Stimulated activated CD8-positive, alpha-beta memory T cell treated with anti-CD3 and anti-CD28 coated beads, Interleukin-2, amount 100 ng/mL, for 1 hour (primary cell): ENCODE data around the gene HIVEP3.

Experiments
- DNase-seq, 2 donors: peaks; one replicate each; pipeline ENCODE4 v3.0.0-alpha.2; 2020; ENCODE audit warnings: low read depth in 2 of 2

HIVEP3 gene

DNA sequence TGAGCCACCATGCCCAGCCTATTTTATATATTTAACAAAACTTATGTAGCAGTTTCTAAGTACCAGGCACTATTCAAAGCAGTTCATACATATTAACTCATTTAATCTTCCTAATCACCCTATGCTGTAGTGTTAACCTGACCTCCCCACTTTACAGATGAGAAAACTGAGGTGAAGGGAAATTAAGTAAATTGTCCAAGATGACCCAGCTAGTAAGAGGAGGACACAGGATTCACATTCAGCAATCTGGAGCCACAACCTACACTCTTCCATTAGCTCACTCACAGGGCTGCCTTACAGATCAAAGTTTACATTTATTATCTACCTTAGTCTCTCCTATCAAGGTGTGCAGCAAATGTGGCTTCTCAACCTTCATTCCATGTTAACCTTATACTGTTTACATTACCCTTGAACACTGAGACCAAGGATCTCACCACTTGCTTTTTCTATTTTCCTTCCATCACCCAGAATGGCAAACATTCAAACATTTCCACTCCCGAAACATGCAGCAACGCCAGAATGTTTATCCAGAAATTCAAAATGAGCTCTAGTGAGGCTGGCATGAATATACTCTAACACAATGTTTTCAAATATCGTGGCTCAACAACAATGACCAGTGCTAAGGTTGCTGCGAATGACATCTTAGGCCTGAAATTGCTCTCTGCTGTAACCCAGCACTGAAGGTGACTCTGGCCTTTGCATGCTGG lies 24.5 kb downstream of the HIVEP3 start:
- DNase-seq = no peak

DNA sequence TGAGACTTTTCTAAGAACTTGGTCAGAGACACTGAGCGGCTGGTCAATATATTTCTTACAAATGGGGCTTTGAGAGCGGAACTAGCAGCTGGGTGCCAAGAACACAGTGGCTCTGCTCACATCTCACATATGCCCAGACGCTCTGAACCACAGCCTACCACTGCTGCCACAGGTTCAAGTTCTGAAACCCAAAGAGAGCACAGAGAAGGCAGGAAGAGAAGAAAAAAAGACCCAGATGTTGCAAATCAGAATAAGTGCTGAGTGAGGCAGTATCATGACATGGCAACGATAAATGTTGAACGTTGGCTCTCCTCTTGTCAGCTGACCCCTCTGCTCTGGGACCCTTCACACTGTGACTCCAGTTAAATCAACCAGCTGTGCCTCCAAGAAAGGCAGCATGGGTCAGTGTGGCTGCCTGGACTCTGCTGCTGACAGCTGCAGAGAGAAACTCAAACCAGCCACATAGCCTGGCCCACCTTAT lies 26.4 kb downstream of the HIVEP3 start:
- no peak for DNase-seq

DNA sequence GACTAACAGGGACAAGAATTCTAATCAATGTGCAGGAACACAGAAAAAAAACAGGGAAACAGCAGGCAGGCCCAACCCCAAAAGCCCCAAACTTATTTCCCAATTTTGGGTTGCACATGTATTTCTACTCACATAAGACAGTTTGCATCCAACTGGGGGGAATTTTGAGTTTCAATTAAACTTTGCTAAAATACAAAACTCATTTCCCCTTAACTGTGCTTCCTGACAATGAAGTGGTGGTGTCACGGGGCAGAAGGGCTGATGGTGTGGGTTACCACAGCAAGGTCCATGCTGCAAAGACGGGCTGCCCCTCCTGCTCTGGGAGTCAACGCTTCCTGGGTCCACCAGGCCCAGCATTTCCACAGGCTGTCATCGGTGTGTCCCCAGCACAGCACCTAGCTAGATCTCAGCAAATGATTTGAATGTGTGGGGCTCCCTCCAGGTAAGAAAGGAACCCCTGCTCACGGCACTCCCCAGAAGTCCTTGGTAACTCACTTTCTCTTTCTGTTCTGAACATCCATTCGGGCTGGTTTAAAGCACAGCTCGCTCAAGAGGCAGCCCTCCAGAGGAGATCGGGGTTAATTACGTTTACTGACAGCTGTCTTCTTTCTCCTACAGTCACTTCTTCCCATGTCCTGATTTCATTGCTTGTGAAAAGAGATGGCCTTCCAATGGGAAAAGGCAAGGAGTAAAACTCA lies 27.4 kb downstream of the HIVEP3 start:
- peak; percentile 20 to 25 for DNase-seq

DNA sequence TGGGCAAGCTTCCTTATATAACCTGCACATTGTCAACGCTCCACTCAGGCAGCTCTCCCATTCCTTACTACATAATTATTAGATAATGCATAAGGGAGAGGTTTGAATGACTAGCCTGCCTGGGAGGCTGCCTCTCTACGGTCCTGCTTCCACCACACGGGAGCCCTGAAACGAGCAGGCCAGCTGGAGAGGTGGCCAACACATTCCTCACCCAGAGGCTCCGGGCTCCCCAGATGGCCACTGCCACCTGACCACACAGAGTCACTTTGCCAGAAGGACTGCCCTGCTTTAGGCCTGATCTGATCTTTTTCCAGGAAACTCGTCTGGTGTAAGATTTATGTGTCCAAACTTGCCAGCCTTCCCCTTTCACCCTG lies 27.9 kb downstream of the HIVEP3 start:
- no peak for DNase-seq

DNA sequence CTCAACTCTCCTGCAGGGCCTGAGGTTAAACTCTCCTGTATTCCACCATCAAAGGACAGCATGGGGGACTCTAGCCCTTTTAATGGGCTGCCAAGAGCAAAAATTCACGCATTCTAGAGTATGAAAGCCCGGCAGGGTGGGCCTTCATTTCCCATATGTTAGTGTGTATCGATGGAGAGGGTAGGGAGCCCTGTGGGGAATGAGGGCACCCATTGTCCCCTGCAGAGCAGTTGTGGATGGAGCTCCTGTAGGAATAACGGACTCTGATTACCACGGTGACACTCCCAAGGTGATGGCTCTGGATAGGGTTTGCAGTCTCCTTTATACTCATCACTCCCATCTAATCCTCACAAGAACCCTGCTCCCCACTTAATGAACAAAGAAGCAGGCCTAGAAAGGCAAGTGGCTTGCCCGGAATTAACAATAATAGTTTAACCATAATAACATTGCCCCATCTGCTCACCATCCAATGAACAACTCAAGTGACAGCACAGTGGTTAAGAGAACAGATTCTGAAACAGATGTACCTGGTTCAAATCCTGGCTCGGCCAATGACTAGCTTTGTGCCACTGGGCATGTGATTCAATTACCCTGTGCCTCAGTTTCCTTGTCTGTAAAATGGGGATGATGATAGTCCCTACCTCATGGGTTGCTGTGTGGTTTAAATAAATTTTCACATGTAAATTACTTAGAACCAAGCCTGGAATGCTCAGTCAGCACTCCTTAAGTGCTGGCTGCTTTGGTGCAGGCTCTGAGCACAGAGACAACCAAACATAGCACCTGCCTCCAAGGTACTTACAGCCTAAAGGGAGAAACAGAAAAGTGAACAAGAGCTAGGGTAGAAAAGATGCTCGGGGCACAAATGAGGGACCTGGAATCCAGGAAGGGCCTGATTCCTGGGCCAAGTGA lies 29.0 kb downstream of the HIVEP3 start:
- no peak for DNase-seq

DNA sequence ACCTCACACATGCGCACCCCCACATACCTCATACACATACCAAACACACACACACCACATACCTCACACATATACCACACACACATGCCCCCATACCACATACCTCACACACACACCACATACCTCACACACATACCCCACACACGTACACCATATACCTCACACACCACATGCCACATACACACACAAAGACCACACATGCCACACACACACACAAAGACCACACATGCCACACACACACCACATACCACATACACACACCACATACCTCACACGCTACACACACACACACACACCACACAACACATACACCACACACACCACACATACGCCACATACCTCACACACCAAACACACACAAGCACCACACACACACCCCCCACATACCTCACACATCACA lies 30.0 kb downstream of the HIVEP3 start:
- no peak for DNase-seq

DNA sequence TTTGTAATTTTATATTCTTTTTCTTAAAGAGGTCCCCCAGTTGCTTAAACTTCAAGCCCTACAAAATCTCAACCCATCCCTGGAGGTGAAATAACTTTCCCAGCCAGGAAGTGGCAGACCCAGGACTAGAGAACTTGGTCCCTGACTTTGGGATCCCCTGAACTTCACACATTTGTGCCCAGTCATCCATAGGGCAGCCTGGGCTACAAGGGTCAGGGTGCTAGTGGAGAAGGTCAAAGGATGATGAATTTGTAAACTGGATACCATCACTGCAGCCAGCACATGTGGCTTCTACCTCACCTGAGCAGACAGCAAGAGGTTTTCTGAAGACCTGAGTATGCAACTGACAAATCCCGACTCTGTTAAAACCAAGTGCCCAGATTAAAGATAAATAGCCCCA lies 31.4 kb downstream of the HIVEP3 start:
- no peak for DNase-seq

DNA sequence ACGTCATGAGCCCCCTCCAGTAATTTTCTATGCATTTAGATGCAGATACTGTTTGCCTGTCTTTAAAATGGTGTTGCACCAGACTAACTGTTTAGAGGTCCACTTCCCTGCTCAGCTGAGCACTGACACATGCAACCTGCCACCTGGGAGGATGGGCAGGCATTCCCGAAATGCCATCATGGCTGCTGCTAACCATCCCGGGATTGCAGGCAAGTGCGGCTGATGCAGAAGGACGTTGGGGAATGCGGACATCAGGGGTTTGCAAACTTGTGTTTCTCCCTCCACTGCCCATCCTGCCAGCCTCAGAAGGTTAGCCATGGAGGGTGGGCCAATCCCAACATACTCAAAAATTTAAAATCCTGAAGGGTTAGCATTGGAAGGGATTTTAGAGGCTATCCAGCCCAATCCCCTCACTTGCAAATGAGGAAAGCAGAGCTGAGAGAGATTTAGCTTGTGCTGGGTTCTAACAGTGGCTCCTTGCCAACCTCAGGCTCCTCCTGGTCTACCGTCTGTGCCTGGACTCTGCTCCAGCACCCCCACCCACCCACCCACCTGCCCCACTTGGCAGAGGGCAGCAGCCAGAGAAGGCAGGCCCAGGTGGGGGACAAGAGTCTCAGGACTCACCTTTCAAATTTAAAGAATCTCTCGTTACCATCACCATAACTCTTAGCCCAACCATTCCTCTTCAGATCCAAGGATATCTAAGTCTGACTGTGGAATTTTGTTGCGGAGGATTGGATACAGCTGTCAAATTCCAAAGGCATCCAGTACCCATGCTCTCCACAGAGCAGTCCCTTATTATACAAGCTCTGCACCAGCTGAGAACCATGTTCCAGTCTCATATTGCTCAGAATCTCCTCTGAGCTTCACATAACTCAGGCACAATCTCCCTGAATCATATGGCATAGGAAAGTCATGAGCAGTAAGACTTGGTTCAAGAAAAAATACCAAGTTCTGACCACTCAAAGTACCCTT lies 34.2 kb downstream of the HIVEP3 start:
- DNase-seq = no peak

DNA sequence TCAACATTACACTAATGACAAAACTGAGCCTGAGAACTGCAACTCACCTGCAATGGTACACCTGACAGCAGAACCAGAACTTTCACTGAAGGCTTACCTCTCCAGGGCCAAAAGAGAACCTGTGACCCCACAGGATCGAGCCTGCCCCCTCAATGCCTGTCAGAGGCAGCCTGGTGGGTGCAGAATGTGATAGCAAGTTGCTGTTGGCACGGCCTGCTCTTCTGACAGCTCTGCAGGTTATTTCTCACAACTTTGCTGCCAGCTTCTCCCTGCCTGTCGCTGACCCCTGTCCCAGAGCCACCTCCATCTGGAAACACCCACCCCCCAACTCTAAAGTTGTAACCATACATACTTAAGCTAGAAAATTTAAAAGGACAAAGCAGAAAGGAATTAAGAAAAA lies 35.2 kb downstream of the HIVEP3 start:
- no peak for DNase-seq

DNA sequence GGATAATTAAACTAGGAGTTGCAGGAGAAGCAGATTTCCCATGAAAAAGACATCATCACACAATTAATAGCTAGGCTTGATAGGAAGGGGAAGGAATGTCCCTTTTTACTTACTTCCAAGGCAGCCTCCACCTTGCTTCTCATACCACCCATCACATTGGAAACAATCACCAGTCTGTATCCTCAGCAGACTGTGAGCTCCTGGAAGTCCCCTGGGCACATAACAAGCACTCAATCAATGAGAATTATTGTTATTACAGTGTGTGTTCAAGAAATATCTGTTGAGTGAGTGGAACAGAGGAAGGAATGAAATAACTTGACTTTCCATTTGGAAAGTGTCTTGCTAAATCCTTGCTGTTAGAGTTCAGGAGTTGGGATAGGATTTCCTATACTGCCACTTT lies 36.2 kb downstream of the HIVEP3 start:
- DNase-seq = no peak

DNA sequence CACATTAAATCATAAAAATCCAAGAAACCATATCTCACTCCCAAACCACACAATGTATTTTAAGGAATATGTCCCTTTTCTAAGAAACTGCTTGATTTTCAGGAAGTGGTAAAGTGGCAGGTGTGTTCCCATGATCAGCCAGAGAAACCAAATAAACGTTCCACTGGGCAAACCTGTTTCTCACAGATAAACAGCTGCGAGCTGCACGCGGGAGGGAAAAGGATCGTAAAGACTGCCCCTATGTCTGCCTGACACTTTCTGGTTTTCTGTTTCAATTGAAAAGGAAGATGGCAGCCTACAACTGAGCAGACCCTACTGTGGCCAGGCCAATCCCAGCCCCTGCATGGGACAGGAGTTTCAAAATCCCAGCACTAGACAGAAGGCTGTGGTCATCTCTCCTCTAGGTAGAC lies 36.6 kb downstream of the HIVEP3 start:
- DNase-seq = no peak

DNA sequence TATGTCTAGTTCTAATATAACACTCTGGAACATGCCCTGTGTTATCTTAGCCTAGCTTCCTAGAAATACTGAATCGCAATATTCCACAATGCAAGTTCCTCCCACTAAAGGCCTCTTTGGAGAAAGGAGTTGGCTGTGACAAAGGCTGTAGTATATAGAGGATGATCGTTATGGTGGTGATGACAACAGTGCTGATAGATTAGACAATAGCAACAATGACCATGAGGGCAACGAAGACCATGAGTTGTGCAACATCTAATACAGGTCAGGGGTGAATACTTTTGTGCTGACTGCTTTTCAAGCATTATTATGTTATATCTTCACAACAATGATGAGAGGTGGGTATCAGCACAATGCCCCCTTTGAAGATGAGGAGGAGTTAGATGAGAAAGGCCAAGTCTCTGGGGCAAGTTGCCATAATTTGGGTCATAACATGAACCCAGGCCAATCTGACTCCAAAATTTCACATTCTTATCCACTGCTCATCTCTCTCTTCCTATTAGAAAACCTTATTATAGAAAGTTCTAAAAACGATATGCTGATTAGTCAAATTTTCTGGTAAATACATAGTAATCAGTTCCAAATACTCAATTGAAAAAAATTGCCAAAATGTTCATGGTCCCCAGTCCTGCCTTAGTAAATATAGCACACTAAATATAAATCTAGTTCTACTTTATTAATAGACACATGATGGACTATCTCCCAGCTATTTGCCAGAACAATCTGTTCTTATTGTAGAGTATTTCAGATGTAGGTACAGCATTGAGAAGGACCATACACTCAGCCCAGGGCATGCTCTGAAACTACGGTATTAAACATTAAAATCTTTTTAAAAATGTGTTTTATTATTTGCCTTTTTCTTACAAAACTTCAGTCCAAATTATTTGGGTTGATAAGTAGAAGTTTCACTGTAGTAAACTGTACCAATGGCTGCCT lies 37.5 kb downstream of the HIVEP3 start:
- no peak for DNase-seq

DNA sequence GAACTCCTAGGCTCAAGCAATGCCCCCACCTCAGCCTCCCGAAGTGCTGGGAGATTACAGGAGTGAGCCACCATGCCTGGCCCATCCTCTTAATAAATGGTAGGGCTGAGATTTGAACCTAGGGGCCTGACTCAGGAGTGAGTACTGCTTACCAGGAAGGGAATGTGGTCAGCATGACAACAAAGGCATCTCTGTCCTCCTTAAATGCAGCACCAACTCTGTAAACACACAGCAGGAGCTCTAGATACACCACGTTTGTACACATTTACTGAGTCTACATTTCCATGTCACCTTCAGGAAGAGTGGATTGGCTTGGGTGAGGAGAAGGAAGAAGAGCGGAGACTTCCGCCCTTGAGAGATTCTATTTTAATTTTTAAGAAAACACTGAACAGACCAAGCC lies 38.5 kb downstream of the HIVEP3 start:
- no peak for DNase-seq

DNA sequence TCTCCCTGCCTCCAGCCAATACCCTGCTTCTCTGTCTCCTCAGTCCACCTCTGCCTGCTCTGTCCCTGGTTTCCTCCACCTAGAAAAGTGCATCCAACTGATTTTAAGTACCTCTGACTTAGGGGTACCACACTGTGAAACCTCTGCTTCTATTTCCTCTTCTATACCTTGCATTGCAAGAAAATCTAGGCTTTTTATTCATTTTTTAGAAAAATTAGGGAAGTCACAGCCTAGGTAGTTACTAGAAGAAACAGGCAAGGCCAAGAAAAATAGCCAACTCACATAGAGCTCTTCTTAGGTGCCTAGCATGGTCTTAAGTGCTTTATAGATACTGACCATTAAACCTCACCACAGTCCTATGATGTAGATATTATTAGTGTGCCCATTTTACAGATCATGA lies 39.1 kb downstream of the HIVEP3 start:
- DNase-seq = no peak

DNA sequence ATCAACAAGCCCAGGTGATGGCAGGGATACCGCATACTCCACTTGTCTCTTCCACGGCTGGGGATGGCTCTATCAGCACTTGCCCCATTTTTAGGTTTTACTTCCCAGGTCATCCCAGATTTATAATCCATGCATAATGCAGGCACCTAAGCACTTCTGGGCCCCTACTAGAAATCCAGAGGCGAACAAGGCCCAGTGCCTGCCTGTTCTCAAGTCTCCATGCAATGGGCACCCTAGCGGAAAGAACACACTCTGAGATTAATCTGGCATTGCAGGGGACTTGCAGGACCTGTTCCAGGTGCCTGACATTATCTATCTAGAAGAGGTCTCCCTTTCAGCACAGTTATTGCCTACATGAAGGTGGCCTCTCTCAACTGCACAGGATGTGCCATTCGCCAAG lies 39.8 kb downstream of the HIVEP3 start:
- DNase-seq = no peak

DNA sequence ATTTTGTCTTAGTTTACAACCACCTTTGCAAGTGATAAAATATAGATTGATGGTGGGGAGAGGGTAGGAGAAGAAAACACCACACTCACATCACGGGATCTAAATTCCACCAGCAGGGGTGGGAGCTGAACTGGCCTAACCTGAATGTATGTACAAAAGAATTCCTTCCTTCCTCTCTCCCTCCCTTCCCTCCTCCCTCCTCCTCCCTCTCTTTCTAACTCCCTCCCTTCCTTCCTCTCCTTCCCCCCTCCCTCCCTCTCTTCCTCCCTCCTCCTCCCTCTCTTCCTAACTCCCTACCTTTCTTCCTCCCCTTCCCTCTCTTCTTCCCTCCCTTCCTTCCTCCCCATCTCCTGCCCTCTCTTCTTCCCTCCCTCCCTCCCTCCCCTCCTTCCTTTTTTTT lies 40.2 kb downstream of the HIVEP3 start:
- DNase-seq = no peak

DNA sequence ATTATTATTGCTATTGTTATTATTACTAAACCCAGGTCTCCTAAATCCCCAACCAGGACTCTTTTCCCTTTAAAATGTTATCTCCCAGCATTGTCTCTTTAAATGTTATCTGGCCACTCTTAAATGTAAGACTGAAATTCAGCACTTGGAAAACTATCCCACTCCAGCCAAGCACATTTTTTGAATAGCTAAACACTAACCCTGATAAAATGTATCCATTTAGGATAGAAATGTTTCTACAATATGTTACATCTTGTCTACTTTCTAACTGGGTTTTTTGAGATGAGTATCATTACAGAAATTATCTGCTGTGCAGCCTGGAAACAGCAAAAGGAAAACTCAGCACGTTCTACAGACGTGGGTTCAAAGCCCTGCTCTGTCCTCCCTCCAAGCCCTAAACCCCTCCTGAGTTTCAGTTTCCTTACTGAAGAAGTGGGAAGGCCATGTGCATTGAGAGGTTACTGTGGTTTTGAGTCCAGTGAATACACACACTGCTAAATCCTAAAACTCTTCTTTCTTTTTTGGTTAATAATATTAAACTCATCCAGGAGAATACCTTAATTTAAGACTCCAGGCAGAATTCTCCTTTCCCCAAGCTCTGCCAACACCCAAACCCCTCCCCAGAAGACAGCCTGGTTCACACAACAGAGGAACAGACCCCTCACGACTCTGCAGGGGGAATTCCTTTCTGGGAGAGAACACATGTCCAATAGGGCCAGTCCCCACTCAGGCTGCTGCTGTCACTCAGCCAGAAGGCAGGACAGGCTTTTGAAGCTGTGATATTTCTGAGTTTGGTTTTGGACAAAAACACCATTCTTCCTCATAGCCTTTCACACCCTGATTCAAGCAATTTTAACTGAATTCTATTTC lies 41.9 kb downstream of the HIVEP3 start:
- no peak for DNase-seq

DNA sequence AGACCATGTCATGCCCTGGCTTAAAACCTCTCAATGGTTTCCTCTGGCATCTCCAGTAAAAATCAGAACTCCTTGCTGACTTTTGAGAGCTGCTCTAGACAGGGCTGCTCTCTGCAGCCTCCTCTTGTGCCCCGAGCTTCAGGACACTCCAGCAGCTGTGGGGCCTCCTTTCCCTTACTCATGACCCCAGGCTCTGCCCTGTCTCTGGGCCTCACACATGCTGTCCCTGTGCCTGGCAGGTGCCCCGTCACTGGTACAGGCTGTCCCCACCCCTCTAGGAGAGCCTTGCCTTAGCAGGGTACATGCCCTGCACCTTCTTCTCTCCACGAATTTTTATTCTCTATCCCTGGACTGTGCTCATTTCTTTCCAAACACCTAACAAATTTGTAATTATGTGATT lies 43.2 kb downstream of the HIVEP3 start:
- DNase-seq = no peak

DNA sequence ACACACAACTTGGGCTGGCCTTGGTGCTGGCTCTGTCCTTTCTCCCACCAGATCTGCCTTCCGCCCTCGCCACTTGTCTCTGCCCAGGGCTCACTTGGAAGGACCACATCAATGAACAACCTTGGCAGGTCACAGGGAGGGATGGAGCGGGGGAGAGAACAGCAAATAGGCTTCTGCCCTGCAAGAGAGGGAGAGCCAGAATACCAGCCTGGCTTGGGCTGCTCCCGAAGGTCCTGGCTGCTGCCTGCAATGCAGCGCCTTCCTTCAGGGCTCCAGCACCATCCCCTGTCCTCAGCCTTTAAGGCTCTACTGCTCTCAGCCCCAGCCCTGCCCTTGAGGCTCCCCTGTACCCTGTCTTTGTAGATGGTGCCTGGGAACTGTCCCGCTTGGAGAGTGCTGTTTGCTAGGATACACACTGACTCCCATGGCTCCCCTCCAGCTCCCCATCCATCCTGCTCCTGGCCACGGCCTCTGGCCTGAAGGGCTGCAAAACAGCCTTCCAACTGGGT lies 43.8 kb downstream of the HIVEP3 start:
- no peak for DNase-seq
